MM.1S (cell line): ENCODE data around the gene TOLLIP.

ENCODE experiments used
- DNase-seq: peaks from one replicate; pipeline ENCODE4 v3.0.0-alpha.2; 2015
- H2AFZ ChIP-seq: fragments of 300-600 bp; sonication (generic); 2 replicates; pipeline ENCODE4 v1.6.0; 2016; ENCODE audit warnings: antibody characterized with exemption, low read length
- H3F3A ChIP-seq: fragments of 300-600 bp; sonication (generic); 2 replicates; pipeline ENCODE4 v1.6.1; 2016; ENCODE audit warnings: mild to moderate bottlenecking, antibody characterized with exemption, low read length, moderate library complexity, mixed read lengths; ENCODE audit not compliant: insufficient read depth
- H3K27ac ChIP-seq: fragments of 300-600 bp; sonication (generic); 2 replicates; pipeline ENCODE4 v1.5.1; 2016; ENCODE audit warnings: mild to moderate bottlenecking, low read length
- H3K27me3 ChIP-seq: fragments of 300-600 bp; sonication (generic); replicated peaks from 2 replicates; pipeline ENCODE4 v1.6.0; 2016; ENCODE audit warnings: low read length; ENCODE audit not compliant: insufficient read depth
- H3K36me3 ChIP-seq: fragments of 300-600 bp; sonication (generic); replicated peaks from 2 replicates; pipeline ENCODE4 v1.6.1; 2016; ENCODE audit warnings: mild to moderate bottlenecking, low read length, mixed read lengths; ENCODE audit not compliant: insufficient read depth
- H3K4me1 ChIP-seq: fragments of 300-600 bp; sonication (generic); 2 replicates; pipeline ENCODE4 v1.6.1; 2016; ENCODE audit warnings: low read length, mixed read lengths
- H3K4me2 ChIP-seq: fragments of 300-600 bp; sonication (generic); 2 replicates; pipeline ENCODE4 v1.6.0; 2016; ENCODE audit warnings: low read depth, low read length
- H3K4me3 ChIP-seq: fragments of 300-600 bp; sonication (generic); 2 replicates; pipeline ENCODE4 v1.5.1; 2016; ENCODE audit warnings: low read length, mixed read lengths
- H3K79me2 ChIP-seq: fragments of 300-600 bp; sonication (generic); 2 replicates; pipeline ENCODE4 v1.6.1; 2016; ENCODE audit warnings: mixed run types, low read length, mixed read lengths
- H3K9ac ChIP-seq: fragments of 300-600 bp; sonication (generic); 2 replicates; pipeline ENCODE4 v1.6.1; 2016; ENCODE audit warnings: low read length, mixed read lengths
- H3K9me2 ChIP-seq: fragments of 300-600 bp; sonication (generic); replicated peaks from 2 replicates; pipeline ENCODE4 v1.6.1; 2016; ENCODE audit warnings: mild to moderate bottlenecking, low read length, mixed read lengths; ENCODE audit not compliant: insufficient read depth
- H3K9me3 ChIP-seq: fragments of 300-600 bp; sonication (generic); replicated peaks from 2 replicates; pipeline ENCODE4 v1.6.1; 2016; ENCODE audit warnings: mild to moderate bottlenecking, low read length, mixed read lengths; ENCODE audit not compliant: insufficient read depth
- H4K20me1 ChIP-seq: fragments of 300-600 bp; sonication (generic); 2 replicates; pipeline ENCODE4 v1.6.1; 2016; ENCODE audit warnings: mild to moderate bottlenecking, low read length, moderate library complexity, mixed read lengths; ENCODE audit not compliant: insufficient read depth
- EZH2 ChIP-seq: fragments of 300-600 bp; sonication (generic); optimal IDR thresholded peaks from 2 replicates; pipeline ENCODE3; 2017; ENCODE audit warnings: low read depth, mild to moderate bottlenecking, antibody characterized with exemption, low read length, mixed read lengths
- EZH2phosphoT487 ChIP-seq: fragments of 300-600 bp; sonication (generic); IDR thresholded peaks from 2 replicates; pipeline ENCODE4 v1.6.1; 2018; ENCODE audit warnings: antibody characterized with exemption, low read length
- TF ChIP-seq, protein P1 (sequence below): fragments of 300-600 bp; sonication (generic); IDR thresholded peaks from 2 replicates; pipeline ENCODE4 v1.5.1; 2016; ENCODE audit warnings: antibody characterized with exemption, low read length, mixed read lengths

Gene TOLLIP

DNA sequence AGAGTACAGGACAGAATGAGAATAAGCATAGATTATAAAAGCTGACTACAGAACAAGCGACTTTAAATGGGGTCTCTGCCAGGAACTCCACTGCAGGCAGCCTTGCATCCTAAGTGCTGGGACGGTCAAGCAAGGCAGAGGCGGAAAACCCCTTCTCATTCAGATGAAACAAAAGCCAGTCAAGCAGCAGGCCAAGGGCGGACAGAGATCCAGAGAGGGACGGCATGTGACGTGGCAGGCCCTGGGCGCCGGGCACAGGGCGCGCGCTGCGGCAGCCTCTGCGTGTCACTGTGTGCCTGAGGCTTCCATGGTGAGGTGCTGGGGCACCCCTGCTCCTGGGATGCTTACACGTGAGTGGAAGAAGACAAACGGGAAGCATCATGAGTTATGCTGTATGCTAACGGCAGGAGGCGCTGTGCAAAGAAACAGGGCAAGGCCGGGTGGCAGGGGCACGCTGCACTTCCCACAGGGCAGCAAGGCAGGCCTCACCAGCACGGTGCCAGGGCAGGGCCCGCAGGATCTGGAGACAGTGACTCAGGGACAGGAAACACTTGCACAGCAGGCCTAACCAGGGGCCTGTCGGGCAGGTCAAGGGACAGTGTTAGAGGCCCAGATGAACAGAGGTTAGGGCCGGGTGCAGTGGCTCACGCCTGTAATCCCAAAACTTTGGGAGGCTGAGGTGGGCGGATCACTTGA, 6.2 kb downstream of the TOLLIP start:
- Histone ChIP-seq H3K9me3 (no peaks in the 10 kb centered on the region), H3K27ac (no peak overlapping the region), H3K9ac (no peak overlapping the region), H4K20me1 (no peaks in the 10 kb centered on the region), H3K9me2 (no peaks in the 10 kb centered on the region), H3K79me2 (peaks cover 98% of the 10 kb centered on the region), H2AFZ (no peak overlapping the region), H3K4me3 (no peak overlapping the region), H3K27me3 (no peaks in the 10 kb centered on the region), H3K4me2 (no peak overlapping the region), H3F3A (no peaks in the 10 kb centered on the region), H3K4me1 (no peaks in the 10 kb centered on the region), H3K36me3 (no peaks in the 10 kb centered on the region)
- TF ChIP-seq EZH2phosphoT487 (no peak), EZH2 (no peak)
- TF ChIP-seq, protein P1, sequence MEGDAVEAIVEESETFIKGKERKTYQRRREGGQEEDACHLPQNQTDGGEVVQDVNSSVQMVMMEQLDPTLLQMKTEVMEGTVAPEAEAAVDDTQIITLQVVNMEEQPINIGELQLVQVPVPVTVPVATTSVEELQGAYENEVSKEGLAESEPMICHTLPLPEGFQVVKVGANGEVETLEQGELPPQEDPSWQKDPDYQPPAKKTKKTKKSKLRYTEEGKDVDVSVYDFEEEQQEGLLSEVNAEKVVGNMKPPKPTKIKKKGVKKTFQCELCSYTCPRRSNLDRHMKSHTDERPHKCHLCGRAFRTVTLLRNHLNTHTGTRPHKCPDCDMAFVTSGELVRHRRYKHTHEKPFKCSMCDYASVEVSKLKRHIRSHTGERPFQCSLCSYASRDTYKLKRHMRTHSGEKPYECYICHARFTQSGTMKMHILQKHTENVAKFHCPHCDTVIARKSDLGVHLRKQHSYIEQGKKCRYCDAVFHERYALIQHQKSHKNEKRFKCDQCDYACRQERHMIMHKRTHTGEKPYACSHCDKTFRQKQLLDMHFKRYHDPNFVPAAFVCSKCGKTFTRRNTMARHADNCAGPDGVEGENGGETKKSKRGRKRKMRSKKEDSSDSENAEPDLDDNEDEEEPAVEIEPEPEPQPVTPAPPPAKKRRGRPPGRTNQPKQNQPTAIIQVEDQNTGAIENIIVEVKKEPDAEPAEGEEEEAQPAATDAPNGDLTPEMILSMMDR = no peak
- no peak for DNase-seq

- no peaks in the 10 kb centered on the region for H3K9me3 ChIP-seq
- H3K36me3 ChIP-seq = no peaks in the 10 kb centered on the region
- peaks cover 98% of the 10 kb centered on the region for H3K79me2 ChIP-seq
- no peaks in the 10 kb centered on the region for H3K4me1 ChIP-seq
- no peaks in the 10 kb centered on the region for H3K9me2 ChIP-seq
- H3K27me3 ChIP-seq = no peaks in the 10 kb centered on the region
- H3F3A ChIP-seq = no peaks in the 10 kb centered on the region
- H2AFZ ChIP-seq = no peak overlapping the region
- H3K4me3 ChIP-seq = no peak overlapping the region
- no peaks in the 10 kb centered on the region for H4K20me1 ChIP-seq
- no peak for DNase-seq
- H3K9ac ChIP-seq = no peak overlapping the region
- no peak overlapping the region for H3K27ac ChIP-seq
- TF ChIP-seq, protein P1 = no peak
- TF ChIP-seq EZH2phosphoT487 (no peak), EZH2 (no peak)
- no peak overlapping the region for H3K4me2 ChIP-seq
These were observed 6.8 kb downstream of the TOLLIP start for GRCh38 chr11:1302461-1303125.

DNA sequence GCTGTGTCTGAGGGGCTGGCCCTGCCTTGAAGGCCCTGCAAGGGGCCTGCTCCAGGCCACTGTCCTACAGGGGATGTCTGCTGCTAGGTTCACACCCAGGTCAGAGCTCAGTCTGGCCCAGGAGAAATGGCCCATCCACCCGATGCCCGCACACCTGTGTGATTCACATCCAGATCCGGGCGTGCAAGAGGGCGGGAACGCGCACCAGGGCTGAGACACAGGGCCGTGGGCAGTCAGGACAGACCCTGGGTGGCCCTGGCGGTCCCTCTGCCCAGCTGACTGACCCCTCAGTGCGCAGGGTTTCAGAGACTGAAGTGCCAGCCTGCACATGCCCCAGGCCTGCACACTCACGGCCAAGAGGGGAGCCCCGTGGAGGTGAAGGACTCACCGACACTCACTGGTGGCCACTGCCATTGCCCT, 7.4 kb downstream of the TOLLIP start:
- Histone ChIP-seq H3K4me2 (no peak overlapping the region), H3K79me2 (peaks cover 98% of the 10 kb centered on the region), H3K27me3 (no peaks in the 10 kb centered on the region), H3F3A (no peaks in the 10 kb centered on the region), H3K9me2 (no peaks in the 10 kb centered on the region), H4K20me1 (no peaks in the 10 kb centered on the region), H3K27ac (no peak overlapping the region), H3K36me3 (no peaks in the 10 kb centered on the region), H3K4me1 (no peaks in the 10 kb centered on the region), H3K9ac (no peak overlapping the region), H3K9me3 (no peaks in the 10 kb centered on the region), H3K4me3 (no peak overlapping the region), H2AFZ (no peak overlapping the region)
- no peak for TF ChIP-seq EZH2phosphoT487
- TF ChIP-seq EZH2 = no peak
- TF ChIP-seq, protein P1 = no peak
- DNase-seq = no peak
